GM20000 (cell line): ENCODE results near the gene TXLNB.

ENCODE experiments used
- DNase-seq: peaks from one replicate; pipeline ENCODE4 v3.0.0; 2012; ENCODE audit warnings: low spot score
- CTCF ChIP-seq: IDR thresholded peaks from 2 replicates; pipeline ENCODE4 v1.5.1; 2012; ENCODE audit warnings: mild to moderate bottlenecking, control low read depth; ENCODE audit errors: extremely low read depth, missing control alignments

The TXLNB gene

DNA sequence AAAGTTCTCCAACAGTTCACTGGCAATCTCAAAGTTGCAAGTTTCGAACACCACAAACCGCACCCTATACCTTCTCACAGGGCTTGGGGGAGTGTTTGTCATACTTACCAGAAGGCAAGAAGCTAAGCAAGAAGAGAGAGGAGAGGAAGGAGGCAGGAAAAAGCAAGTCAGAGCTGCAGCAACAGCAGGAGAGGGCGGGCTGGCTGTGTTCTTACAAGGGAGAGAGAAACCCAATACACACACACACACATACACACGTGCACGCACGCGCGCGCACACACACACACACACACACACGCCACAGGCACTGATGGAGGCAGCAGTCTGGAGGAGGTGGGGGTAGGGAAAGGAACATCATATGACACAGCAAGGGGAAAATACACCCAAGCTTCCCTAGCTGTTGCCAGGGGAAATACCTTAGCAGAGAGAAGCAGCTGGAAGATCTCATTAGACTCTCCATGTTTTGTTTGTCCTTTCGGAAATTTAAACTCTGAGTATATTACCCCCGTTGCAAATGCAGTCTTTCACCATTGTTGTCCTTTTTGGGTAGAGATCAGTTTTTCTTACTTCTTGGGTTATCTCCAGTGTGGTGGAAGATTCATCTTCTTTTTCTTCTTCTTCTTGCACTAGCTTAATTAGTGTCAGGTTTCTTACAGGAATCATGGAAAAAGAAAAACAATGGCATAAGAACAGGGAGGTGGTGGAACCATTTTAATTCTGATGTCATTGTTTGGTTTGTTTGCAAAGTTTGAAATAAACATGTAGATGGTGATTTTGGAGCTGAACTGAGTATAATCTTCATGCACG is at the start of gene TXLNB:
TSS of gene TXLNB (minus strand) at position 186 of the 807 bp plus-strand sequence. CDS start 3,099 bp downstream, outside the sequence.
- peak; percentile 39 for DNase-seq

GRCh38 chr6:139341060-139341459 is 49.3 kb upstream of the TXLNB start:
- no peak for TF ChIP-seq CTCF
- no peak for DNase-seq

More for the DNA sequence above, at the start of gene TXLNB:
- TF ChIP-seq CTCF, result no peak

GRCh38 chr6:139338795-139339194 is 47.0 kb upstream of the TXLNB start:
- no peak for DNase-seq
- TF ChIP-seq CTCF, result no peak

DNA sequence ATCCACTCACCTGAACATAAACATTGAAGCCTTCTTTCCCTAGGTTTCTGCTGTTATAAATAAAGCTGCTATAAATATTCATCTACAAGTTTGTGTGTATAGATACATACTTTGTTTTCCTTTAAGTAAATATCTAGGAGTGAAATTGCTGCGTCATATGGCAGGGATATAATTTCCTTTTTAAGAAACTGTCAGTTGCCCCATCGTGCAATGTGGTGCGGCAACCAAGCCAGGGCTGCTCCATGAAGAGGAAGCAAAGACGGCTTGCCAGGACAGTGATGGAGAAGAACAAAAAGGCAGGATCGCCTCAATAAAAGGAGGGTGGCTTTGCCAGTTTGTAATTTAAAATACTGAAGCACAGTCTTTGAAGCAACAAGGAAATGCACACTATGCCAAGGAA is 46.0 kb upstream of the TXLNB start:
- DNase-seq, result no peak
- no peak for TF ChIP-seq CTCF

GRCh38 chr6:139337001-139337400 is 45.2 kb upstream of the TXLNB start:
- no peak for DNase-seq
- no peak for TF ChIP-seq CTCF

GRCh38 chr6:139336488-139336887 is 44.7 kb upstream of the TXLNB start:
- no peak for DNase-seq
- TF ChIP-seq CTCF, result no peak

DNA sequence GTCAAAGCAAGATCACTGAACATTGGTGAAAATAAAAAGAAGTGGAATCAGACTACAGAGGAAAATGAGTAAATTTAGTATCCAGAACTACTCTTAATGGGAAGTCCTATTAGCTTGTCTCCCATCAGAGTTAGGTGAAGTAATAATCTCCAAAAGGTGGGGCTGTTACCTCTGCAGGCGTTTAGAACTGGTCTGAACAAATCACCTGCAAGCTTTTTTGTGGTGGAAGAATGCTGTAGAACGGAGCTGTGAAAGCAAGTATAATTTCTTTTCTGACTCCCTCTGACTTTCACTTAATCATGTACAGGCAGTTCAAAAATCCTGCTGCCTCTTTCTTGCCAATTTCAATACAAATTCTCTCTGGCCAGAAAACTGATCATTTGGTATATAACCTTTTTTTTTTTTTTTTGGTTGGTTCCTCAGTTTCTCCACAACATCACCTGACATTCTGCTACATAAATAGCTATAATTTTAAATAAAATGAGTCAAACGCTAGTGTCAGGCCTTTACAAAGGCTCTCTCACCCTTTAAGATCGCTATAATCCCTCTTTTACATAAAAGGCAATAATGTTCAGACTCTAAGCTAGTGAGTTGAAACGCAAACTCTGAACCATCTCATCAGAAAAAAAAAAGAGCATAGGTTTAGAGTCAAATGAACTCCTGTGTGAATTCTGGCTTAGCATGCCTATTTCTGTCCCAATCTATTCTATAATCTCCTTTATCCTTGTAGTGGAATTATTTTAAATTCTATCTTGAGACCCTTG is 43.8 kb upstream of the TXLNB start:
- DNase-seq, result no peak
- TF ChIP-seq CTCF, result no peak
